NB4 (cell line): ENCODE measurements around the gene SMC1B.

ENCODE experiments used
- POLR2A ChIP-seq: IDR thresholded peaks from 2 replicates; pipeline ENCODE4 v1.6.1; 2011; ENCODE audit warnings: mild to moderate bottlenecking; ENCODE audit not compliant: insufficient read length; ENCODE audit errors: extremely low read depth
- TF ChIP-seq, protein P1 (sequence below): IDR thresholded peaks from one replicate; pipeline ENCODE4 v1.5.1; 2012; ENCODE audit warnings: low read depth, low read length

DNA sequence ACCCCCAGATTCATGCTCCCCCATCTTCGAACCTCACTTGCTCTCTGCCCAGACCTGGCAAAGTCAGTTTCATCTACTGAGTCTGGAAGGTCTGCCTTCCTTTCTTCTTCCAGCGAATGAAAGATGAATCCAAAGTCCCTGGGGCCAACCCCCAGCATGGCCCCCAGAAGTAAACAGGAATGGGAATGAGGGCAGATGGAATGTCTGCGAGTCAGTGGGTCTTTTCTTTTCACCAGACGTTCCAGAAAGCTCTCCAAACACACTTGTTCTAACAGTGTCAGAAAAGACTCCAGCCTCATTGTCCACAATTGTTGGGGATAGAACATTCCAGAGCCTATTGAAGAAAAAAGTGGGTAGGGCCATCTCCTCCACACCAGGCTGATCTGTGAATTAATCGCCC is 28.7 kb upstream of the SMC1B start:
- TF ChIP-seq, protein P1, sequence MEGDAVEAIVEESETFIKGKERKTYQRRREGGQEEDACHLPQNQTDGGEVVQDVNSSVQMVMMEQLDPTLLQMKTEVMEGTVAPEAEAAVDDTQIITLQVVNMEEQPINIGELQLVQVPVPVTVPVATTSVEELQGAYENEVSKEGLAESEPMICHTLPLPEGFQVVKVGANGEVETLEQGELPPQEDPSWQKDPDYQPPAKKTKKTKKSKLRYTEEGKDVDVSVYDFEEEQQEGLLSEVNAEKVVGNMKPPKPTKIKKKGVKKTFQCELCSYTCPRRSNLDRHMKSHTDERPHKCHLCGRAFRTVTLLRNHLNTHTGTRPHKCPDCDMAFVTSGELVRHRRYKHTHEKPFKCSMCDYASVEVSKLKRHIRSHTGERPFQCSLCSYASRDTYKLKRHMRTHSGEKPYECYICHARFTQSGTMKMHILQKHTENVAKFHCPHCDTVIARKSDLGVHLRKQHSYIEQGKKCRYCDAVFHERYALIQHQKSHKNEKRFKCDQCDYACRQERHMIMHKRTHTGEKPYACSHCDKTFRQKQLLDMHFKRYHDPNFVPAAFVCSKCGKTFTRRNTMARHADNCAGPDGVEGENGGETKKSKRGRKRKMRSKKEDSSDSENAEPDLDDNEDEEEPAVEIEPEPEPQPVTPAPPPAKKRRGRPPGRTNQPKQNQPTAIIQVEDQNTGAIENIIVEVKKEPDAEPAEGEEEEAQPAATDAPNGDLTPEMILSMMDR: no peak
- TF ChIP-seq POLR2A: no peak
